Right hindlimb (tissue), 1 donor: ENCODE data around the gene FAF2.
"Not testable (repeated sequence)": the region's sequence is repeated elsewhere in the genome, so short reads cannot be mapped to it uniquely, and the experiment has no call there.

Experiments
- DNase-seq: peaks from one replicate; pipeline ENCODE4 v3.0.0-alpha.2; 2018

Gene FAF2, protein sequence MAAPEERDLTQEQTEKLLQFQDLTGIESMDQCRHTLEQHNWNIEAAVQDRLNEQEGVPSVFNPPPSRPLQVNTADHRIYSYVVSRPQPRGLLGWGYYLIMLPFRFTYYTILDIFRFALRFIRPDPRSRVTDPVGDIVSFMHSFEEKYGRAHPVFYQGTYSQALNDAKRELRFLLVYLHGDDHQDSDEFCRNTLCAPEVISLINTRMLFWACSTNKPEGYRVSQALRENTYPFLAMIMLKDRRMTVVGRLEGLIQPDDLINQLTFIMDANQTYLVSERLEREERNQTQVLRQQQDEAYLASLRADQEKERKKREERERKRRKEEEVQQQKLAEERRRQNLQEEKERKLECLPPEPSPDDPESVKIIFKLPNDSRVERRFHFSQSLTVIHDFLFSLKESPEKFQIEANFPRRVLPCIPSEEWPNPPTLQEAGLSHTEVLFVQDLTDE

GRCh38 chr5:176447978-176448608 is at the start of gene FAF2:
Gene FAF2 (plus strand): TSS chr5:176448385. CDS start chr5:176448408, 23 bp downstream.
- DNase-seq = peak; percentile 99

DNA sequence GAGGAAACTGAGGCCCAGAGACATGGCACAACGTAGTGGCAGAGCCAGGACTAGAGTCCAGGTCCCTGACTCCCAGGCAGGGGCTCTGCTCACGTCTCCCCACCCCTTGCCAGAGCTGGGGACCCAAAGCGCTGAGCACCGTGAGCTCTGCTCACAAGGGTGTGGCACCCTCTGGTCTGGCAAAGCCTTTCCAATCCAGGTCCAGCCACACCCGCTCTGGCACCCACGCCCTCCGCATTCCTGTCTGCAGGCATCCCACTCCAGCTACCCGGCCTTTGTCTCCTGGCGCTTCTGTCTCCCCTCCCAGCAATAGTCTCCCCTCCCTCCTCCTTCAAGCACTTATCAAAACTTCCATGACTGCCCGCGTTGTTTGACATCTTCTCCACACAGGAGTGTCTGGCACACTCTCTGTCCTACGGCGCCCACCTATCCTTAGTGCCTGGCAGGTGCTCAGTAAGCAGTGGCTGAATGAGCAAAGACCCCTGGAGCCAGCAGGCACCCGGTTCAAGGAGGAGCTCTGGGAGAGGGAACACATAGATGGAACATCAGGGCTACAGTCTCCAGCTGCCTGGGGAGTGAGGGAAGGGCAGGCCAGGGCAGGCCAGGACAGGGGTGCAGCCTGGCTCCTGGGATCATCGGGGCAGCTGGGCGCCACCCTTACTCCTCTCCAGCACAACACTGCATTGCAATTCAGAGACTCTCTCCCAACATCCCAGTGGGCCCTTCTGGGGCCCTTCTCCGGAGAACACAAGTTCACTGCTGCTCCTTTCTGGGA is 47.6 kb upstream of the FAF2 start:
- no peak for DNase-seq

DNA sequence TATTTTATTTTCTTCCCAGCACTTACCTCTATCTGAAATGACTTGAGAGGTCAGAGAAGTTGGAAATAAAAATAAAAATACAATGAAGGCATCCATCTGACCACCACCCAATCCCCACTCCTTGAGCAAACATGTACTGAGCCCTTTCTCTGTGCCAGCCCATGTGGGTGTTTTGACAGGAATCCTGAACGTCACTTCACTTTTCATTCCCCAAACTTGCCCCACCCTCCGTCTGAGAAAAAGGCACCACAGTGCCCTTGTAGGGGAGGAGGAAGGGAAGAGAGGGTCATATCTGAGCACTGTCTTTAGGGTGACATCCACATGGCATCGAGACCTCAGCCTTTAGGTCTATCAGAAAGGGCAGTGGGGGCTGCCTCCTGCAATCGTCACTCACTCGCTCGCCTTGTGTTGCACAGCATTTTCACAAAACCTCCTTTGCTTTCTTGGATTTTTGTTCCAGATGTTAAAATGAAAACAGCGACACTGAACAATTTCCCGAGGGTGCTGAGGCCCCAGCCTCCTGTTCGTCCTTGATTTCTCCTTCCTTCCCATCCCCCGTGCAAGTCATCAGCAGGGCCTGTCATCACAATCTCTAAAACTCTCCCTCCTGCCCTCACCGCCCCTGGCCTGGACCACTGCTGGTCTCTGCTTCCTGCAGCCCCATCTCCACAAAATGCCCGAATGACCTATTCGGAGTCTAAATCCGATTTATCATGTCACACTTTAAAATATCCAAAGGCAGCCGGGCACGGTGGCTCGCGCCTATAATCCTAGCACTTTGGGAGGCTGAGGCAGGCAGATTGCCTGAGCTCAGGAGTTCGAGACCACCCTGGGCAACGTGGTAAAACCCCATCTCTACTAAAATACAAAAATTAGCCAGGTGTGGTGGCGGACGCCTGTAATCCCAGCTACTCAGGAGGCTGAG is 46.6 kb upstream of the FAF2 start:
- no peak for DNase-seq

- no peak for DNase-seq
Measured at GRCh38 chr5:176405656-176406435, 42.3 kb upstream of the FAF2 start.

GRCh38 chr5:176406436-176407052 is 41.6 kb upstream of the FAF2 start:
- DNase-seq = no peak

GRCh38 chr5:176407456-176408251 is 40.5 kb upstream of the FAF2 start:
- DNase-seq = peak; percentile 42

DNA sequence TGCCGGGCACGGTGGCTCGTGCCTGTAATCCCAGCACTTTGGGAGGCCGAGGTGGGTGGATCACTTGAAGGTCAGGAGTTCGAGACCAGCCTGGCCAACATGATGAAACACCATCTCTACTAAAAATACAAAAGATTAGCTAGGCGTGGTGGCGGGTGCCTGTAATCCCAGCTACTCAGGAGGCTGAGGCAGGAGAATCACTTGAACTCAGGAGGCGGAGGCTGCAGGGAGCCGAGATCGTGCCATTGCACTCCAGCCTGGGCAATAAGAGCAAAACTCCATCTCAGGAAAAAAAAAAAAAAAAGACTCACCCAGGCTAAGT is 40.0 kb upstream of the FAF2 start:
- not testable (repeated sequence) for DNase-seq

DNA sequence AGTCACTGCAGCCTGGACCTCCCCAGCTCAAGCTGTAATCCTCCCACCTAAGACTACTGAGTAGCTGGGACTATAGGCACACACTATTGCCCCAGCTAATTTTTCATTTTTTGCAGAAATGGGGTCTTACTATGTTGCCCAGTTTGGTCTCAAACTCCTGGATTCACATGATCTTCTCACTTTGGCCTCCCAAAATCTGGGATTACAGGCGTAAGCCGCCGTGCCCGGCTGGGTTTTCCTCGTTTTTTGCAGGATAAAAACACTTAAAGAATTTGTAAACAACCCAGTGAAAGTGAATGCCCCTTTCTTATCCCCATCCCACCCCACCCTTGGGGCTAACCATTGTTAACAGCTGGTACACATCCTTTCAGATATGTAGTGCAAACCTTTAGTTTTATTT is 39.6 kb upstream of the FAF2 start:
- DNase-seq = no peak

- DNase-seq = no peak
Measured at GRCh38 chr5:176409765-176410164, 38.4 kb upstream of the FAF2 start.

DNA sequence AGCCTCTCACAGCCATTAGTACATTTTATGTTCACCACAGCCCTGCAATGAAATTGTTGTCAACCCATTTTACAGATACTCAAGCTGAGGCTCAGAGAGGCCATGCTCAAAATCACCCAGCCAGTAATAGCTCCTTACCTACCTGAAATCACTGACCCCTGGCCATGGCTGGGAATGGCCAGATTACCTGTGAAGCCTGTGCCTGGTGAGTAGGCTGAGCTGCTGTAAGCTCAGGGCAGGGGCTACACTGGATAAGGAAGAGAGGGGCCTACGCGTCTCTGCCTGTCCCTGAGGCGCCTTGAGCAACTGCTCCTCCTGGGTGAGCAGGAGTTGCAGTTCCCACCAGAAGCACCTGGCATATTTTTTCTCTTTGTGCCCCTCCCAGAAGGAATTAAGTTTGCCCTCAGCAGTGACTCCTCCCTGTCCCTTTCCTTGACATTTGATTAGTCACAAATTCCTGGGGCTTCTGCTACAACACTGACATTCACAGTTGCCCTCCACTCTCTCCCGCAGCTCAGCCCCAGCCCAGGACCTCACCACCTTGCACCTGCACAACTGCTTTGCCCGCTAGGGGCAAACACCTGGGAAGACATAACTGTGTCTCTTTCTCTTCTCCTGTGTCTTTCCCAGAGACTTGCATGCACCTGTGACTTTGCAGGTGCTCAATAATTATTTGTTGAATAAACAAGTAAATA is 37.6 kb upstream of the FAF2 start:
- DNase-seq = no peak

GRCh38 chr5:176412517-176413254 is 35.5 kb upstream of the FAF2 start:
- no peak for DNase-seq

- no peak for DNase-seq
Measured at GRCh38 chr5:176413255-176413565, 35.0 kb upstream of the FAF2 start.

- DNase-seq = no peak
Measured at GRCh38 chr5:176413709-176414191, 34.4 kb upstream of the FAF2 start.

GRCh38 chr5:176414704-176415103 is 33.5 kb upstream of the FAF2 start:
- no peak for DNase-seq

DNA sequence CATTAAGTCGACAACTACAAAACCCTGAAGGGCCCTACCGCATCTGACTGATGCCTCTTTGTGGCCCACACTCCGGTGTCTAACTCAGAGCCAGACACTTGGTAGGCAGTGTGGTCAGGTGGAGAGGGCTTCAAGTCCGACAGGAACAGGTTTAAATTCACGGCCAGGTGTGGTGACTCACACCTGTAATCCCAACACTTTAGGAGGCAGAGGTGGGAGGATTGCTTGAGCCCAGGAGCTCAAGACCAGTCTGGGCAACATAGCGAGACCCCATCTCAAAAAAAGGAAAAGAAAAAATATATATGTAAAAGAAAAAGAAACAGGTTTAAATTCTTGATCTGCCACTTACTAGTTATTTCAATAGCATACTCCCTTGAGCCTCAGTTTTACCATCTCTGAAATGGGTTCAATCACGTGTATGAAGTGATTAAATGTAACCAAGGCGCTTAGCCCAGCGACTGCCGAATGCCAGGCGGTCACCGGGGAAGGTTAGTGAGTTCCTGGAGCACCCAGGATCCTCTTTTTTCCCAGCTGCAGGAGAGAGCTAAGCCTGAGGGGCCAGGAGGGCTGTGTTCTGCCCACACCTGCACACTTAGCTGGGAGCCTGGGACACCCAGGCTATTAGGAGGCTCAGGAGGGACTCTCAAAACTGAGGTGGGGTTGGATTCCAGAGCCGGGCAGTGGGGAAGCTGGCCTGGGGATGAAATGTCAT is 32.8 kb upstream of the FAF2 start:
- DNase-seq = no peak

DNA sequence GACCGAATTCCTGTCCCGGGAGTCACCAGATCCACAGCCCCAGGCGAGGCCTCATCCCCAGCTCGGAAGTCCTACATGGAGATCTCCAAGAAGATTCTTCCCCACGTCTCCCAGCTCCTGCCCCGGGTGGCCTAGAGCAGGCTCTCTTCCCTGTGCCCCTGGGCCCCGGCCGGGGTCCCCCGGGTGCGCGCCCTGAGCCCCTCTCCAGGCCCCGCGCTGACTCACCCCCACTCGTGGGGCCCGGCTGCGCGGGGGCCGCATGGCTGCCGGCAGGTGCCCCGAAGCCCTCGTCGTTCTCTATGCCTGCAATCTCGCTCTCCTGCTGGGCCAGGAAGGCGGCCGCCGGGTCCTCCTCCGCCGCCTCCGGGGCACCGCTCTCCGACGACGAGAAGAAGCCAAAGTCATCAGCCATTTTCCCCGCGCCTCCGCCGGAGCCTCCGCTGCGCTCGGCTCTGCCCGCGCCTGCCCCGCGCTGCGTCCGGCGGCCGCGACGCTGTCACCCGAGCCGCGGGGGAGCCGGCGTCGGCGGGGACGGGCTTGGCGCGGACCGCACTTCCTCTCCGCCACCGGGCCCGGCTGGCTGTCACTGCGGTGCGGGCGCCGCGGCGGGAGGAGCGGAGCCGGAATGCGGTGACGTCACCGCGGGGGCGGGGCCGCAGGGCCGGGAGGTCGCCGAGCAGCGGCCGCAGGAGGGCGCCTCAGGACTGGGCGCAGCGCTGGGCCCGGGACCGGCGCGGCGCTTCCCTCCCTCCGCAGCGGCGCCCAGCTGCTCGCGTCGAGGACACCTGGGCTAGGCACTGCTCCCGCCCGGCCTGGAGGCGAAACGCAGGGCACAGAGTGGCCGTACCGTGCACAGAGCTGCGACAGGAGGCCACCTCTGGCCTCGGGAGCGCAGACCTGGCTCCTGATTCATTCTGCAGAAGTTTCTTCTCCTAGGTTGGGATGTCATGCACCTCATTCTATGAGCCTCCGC is 31.9 kb upstream of the FAF2 start, which contains the start of gene CLTB:
CLTB (minus strand) TSS at position 588 of the 973 bp plus-strand sequence; CDS start at position 412, 176 bp downstream.
- DNase-seq = peak; percentile 92

DNA sequence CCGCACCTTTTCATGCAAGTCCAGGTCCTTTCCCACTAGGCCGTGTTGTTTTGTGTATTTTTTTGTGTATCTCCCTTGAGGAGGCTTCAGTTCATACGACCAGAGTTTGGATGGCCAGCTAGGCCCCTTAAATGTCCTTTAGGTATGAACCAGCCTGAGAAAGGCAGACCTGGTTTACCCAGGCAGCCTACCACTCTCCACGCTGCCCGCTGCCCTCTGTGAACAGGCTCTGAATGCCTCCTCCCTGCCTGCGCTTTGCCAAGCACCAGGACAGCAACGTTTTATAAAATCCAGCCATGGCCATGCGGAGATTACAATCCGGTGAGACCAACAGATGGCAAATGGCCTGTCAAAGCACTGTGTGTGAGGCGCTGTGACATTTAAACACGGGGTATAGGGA is 31.2 kb upstream of the FAF2 start:
- no peak for DNase-seq
